Measurements from ENCODE around the gene HSPA4L.

DNA sequence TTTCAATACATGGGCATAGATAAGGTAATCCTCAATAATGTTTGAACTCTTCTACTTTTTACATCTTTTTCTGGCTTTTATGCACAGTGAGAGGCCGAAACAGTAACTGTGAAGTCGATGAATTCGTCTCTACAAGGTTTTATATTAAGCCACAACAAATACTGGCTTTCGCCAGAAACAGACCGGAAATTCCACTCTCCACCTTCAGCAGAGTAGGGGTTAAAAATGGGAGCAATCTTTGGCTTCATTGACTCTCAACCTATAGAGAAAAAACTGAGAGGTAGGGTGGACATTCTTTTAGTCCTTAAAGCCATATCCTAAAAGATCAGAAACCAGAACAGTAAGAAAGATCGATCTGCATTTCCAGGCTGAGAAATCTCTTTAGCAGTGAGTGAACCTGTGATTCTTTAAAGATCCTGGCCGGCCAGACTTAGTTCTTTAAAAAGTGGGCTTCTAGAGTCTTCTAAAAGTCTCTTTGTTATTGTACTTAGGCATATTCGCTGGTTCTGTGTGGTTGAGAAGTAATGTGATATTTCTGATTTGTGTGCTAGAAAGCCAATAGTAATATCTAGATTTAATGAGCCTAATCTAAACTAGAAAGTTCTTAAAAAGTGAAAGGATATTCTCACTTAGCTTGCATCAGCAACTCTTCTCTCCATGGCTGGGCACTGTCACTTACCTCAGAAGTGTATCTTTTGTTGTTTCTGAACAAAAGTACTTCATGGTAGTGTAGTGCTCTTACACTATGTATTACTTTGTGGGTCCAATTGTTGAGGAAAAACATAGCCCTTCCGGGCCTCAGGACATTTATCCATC is 2.0 kb downstream of the HSPA4L start:
- TF ChIP-seq, protein P1, sequence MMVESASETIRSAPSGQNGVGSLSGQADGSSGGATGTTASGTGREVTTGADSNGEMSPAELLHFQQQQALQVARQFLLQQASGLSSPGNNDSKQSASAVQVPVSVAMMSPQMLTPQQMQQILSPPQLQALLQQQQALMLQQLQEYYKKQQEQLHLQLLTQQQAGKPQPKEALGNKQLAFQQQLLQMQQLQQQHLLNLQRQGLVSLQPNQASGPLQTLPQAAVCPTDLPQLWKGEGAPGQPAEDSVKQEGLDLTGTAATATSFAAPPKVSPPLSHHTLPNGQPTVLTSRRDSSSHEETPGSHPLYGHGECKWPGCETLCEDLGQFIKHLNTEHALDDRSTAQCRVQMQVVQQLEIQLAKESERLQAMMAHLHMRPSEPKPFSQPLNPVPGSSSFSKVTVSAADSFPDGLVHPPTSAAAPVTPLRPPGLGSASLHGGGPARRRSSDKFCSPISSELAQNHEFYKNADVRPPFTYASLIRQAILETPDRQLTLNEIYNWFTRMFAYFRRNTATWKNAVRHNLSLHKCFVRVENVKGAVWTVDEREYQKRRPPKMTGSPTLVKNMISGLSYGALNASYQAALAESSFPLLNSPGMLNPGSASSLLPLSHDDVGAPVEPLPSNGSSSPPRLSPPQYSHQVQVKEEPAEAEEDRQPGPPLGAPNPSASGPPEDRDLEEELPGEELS (CRISPR knock-in tag; IDR thresholded peaks at IDR 0.05), result no peak
- TF ChIP-seq SP1 (CRISPR knock-in tag; conservative IDR thresholded peaks at IDR 0.05), result no peak
- TF ChIP-seq, protein P2, sequence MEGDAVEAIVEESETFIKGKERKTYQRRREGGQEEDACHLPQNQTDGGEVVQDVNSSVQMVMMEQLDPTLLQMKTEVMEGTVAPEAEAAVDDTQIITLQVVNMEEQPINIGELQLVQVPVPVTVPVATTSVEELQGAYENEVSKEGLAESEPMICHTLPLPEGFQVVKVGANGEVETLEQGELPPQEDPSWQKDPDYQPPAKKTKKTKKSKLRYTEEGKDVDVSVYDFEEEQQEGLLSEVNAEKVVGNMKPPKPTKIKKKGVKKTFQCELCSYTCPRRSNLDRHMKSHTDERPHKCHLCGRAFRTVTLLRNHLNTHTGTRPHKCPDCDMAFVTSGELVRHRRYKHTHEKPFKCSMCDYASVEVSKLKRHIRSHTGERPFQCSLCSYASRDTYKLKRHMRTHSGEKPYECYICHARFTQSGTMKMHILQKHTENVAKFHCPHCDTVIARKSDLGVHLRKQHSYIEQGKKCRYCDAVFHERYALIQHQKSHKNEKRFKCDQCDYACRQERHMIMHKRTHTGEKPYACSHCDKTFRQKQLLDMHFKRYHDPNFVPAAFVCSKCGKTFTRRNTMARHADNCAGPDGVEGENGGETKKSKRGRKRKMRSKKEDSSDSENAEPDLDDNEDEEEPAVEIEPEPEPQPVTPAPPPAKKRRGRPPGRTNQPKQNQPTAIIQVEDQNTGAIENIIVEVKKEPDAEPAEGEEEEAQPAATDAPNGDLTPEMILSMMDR (IDR thresholded peaks at IDR 0.05), result no peak
- no peak for TF ChIP-seq FOXP1 (CRISPR knock-in tag; IDR thresholded peaks at IDR 0.05; ENCODE audit: borderline replicate concordance)
- TF ChIP-seq, protein P3, sequence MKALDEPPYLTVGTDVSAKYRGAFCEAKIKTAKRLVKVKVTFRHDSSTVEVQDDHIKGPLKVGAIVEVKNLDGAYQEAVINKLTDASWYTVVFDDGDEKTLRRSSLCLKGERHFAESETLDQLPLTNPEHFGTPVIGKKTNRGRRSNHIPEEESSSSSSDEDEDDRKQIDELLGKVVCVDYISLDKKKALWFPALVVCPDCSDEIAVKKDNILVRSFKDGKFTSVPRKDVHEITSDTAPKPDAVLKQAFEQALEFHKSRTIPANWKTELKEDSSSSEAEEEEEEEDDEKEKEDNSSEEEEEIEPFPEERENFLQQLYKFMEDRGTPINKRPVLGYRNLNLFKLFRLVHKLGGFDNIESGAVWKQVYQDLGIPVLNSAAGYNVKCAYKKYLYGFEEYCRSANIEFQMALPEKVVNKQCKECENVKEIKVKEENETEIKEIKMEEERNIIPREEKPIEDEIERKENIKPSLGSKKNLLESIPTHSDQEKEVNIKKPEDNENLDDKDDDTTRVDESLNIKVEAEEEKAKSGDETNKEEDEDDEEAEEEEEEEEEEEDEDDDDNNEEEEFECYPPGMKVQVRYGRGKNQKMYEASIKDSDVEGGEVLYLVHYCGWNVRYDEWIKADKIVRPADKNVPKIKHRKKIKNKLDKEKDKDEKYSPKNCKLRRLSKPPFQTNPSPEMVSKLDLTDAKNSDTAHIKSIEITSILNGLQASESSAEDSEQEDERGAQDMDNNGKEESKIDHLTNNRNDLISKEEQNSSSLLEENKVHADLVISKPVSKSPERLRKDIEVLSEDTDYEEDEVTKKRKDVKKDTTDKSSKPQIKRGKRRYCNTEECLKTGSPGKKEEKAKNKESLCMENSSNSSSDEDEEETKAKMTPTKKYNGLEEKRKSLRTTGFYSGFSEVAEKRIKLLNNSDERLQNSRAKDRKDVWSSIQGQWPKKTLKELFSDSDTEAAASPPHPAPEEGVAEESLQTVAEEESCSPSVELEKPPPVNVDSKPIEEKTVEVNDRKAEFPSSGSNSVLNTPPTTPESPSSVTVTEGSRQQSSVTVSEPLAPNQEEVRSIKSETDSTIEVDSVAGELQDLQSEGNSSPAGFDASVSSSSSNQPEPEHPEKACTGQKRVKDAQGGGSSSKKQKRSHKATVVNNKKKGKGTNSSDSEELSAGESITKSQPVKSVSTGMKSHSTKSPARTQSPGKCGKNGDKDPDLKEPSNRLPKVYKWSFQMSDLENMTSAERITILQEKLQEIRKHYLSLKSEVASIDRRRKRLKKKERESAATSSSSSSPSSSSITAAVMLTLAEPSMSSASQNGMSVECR (CRISPR knock-in tag; IDR thresholded peaks at IDR 0.05; ENCODE audit: borderline replicate concordance), result no peak
- TF ChIP-seq NR2C2 (CRISPR knock-in tag; IDR thresholded peaks at IDR 0.05), result no peak
- TF ChIP-seq, protein P4, sequence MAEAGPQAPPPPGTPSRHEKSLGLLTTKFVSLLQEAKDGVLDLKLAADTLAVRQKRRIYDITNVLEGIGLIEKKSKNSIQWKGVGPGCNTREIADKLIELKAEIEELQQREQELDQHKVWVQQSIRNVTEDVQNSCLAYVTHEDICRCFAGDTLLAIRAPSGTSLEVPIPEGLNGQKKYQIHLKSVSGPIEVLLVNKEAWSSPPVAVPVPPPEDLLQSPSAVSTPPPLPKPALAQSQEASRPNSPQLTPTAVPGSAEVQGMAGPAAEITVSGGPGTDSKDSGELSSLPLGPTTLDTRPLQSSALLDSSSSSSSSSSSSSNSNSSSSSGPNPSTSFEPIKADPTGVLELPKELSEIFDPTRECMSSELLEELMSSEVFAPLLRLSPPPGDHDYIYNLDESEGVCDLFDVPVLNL (CRISPR knock-in tag; IDR thresholded peaks at IDR 0.05; ENCODE audit: borderline replicate concordance, low read depth), result no peak
- TF ChIP-seq CBFB (CRISPR knock-in tag; IDR thresholded peaks at IDR 0.05; ENCODE audit: low read depth), result no peak
- TF ChIP-seq FOXK1 (CRISPR knock-in tag; IDR thresholded peaks at IDR 0.05), result no peak
- TF ChIP-seq ZNF121 (CRISPR knock-in tag; IDR thresholded peaks at IDR 0.05), result no peak
- TF ChIP-seq RORB (CRISPR knock-in tag; IDR thresholded peaks at IDR 0.05), result no peak
- TF ChIP-seq, protein P5, sequence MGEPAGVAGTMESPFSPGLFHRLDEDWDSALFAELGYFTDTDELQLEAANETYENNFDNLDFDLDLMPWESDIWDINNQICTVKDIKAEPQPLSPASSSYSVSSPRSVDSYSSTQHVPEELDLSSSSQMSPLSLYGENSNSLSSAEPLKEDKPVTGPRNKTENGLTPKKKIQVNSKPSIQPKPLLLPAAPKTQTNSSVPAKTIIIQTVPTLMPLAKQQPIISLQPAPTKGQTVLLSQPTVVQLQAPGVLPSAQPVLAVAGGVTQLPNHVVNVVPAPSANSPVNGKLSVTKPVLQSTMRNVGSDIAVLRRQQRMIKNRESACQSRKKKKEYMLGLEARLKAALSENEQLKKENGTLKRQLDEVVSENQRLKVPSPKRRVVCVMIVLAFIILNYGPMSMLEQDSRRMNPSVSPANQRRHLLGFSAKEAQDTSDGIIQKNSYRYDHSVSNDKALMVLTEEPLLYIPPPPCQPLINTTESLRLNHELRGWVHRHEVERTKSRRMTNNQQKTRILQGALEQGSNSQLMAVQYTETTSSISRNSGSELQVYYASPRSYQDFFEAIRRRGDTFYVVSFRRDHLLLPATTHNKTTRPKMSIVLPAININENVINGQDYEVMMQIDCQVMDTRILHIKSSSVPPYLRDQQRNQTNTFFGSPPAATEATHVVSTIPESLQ (CRISPR knock-in tag; IDR thresholded peaks at IDR 0.05), result no peak
- no peak for TF ChIP-seq TP53 (CRISPR knock-in tag; IDR thresholded peaks at IDR 0.05)
- no peak for TF ChIP-seq TEAD4 (CRISPR knock-in tag; IDR thresholded peaks at IDR 0.05)
